Right atrium auricular region (tissue), 2 donors: ENCODE measurements around the gene CARMIL1. TPM values are rescaled to one million over a fixed set of nuclear protein-coding genes. Genes with fewer than 3 reads are reported as not detected.
A peak's percentile ranks its signal among the peaks of the same experiment; 100 is the strongest.

Source experiments
- DNase-seq: peaks from one replicate; pipeline ENCODE4 v3.0.0-alpha.2; 2019; ENCODE audit warnings: low spot score
- H3K27ac ChIP-seq, 2 donors: fragments of 200-600 bp; sonication (generic); 1 replicate in 1 of 2; 2 replicates in 1 of 2; pipeline ENCODE4 v1.5.1; 2016 to 2019
- H3K27me3 ChIP-seq, 2 donors: fragments of 200-600 bp; sonication (generic); one replicate each; pipeline versions ENCODE4 v1.5.1 to v1.6.0; 2017 to 2019
- H3K36me3 ChIP-seq: fragments of 200-600 bp; sonication (generic); one replicate; pipeline ENCODE4 v1.5.1; 2016
- H3K4me1 ChIP-seq, 2 donors: fragments of 200-600 bp; sonication (generic); one replicate each; pipeline versions ENCODE4 v1.5.1 to v1.6.0; 2017 to 2019
- H3K4me3 ChIP-seq, 2 donors: fragments of 200-600 bp; sonication (generic); 1 replicate in 1 of 2; 2 replicates in 1 of 2; pipeline ENCODE4 v1.5.1; 2017 to 2019; ENCODE audit warnings: mild to moderate bottlenecking in 1 of 2, moderate library complexity in 1 of 2
- H3K9me3 ChIP-seq, 2 donors: fragments of 200-600 bp; sonication (generic); one replicate each; pipeline ENCODE4 v1.5.1; 2019
- CTCF ChIP-seq, 2 donors: fragments of 200-600 bp; sonication (generic); IDR thresholded peaks; one replicate each; pipeline ENCODE4 v1.5.1; 2019; ENCODE audit warnings: antibody characterized with exemption in 2 of 2
- total RNA-seq, 2 donors: library from RNA; depleted of rRNA; stranded (reverse); fragments of >200 nt; gene quantifications; one replicate each; pipeline ENCODE4 v1.1.0, GENCODE V29; 2016

Gene CARMIL1
- total RNA-seq, 2 donors from 2014 or later: 7.9 to 29.4 TPM

DNA sequence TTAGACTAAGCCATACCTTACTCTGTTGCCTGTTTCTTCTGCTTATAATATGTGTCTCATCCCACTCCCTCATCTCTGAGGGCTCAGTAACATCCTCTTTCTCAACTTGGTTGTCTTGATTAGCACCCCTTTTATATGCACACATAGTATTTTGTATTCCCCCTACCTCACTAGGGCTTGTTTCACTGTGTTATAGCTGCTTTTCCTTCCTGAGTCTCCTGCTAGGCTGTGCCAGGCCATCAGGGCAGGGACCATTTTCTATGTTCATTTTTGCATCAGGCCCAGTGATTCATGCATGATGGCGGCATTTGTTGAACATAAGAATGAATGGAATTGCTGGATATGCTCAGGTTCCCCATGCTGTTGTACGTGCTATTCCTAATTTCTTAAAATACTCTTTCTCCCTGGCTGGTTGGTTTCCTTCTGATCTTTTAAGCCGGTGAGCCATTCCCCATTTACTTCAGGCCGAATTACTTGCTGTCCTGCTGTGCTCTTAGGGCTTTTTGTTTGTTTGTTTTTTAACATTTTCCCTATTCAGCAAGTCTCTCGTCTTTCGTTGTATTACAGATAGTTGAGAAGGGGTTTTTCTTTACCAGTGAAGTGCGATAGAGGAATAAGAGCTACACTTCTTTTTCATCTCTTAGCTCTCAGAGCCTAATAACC lies 183.2 kb downstream of the CARMIL1 start:
- Histone ChIP-seq H3K9me3 (no peaks in the 10 kb centered on the region), H3K4me3 (no peak overlapping the region), H3K27ac (no peak overlapping the region), H3K4me1 (no peaks in the 10 kb centered on the region), H3K27me3 (no peaks in the 10 kb centered on the region), H3K36me3 (no peaks in the 10 kb centered on the region)
- no peak for DNase-seq
- TF ChIP-seq CTCF (IDR thresholded peaks at IDR 0.05): no peak

DNA sequence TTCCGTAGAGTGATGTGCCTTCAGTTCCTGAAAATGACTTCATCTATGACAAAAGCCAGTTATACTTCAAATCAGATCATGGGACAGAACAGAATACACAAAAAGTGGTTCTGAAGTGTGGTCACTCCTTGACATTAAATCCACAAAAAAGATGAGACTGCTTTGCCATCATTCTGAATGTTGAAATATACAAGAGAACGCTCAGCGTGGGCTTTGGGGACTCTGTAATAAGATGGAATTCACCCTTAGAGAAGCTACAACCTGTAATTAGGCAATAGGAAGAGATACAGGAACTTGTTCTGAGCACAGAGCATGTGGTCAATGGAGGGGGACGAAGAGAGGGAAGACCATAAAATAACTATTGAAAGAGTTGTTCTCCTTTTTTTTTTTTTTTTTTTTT lies 184.3 kb downstream of the CARMIL1 start:
- H3K27me3 ChIP-seq: no peaks in the 10 kb centered on the region
- TF ChIP-seq CTCF (IDR thresholded peaks at IDR 0.05): no peak
- no peaks in the 10 kb centered on the region for H3K9me3 ChIP-seq
- no peak for DNase-seq
- H3K36me3 ChIP-seq: no peaks in the 10 kb centered on the region
- no peaks in the 10 kb centered on the region for H3K4me1 ChIP-seq
- no peak overlapping the region for H3K27ac ChIP-seq
- no peak overlapping the region for H3K4me3 ChIP-seq

DNA sequence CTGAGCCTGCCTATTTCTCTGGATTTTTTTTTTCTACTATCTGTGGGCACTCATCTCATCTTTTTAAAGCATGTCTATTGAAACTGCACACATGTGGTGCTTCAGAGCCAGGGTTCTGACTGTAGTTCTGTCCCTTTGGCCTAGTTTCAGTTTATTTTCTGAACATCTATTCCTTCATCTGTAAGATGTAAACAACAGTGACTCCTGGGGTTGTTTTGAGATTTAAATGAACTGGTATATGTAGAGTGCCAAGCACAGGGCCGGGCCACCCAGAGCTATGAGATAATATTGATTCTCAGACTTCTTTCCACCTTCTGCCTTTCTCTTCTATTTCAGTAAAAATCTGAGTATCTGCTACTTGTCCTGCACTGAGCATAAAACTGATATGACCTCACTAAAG lies 185.1 kb downstream of the CARMIL1 start:
- no peaks in the 10 kb centered on the region for H3K4me1 ChIP-seq
- no peak for TF ChIP-seq CTCF (IDR thresholded peaks at IDR 0.05)
- no peak for DNase-seq

DNA sequence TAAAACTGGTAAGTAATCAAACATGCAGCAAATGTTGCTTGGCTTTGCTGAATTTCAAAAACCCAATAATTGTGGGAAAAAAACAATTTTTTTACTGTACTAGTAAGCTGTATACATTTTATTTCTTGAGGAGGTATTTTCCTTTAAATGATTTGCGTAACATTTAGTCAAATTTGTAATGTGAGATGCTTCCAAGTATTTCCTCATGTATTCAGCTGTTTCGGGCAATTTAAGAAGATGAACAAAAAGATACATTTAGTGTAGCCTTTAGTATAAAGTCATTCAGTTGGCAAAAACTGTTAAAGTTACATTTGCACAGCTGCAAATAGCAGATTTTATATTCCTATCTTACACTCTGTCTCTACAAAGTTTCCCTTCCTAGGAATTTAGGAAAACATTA lies 186.8 kb downstream of the CARMIL1 start:
- Histone ChIP-seq H3K27ac (no peak overlapping the region), H3K36me3 (no peaks in the 10 kb centered on the region), H3K27me3 (no peaks in the 10 kb centered on the region), H3K4me1 (no peaks in the 10 kb centered on the region), H3K4me3 (no peak overlapping the region), H3K9me3 (no peaks in the 10 kb centered on the region)
- no peak for DNase-seq
- TF ChIP-seq CTCF (IDR thresholded peaks at IDR 0.05): no peak

More for the DNA sequence above, 185.1 kb downstream of the CARMIL1 start:
- Histone ChIP-seq H3K27me3 (no peaks in the 10 kb centered on the region), H3K4me3 (no peak overlapping the region), H3K9me3 (no peaks in the 10 kb centered on the region), H3K27ac (no peak overlapping the region), H3K36me3 (no peaks in the 10 kb centered on the region)

GRCh38 chr6:25468881-25469280 lies 189.7 kb downstream of the CARMIL1 start:
- H3K27me3 ChIP-seq: no peaks in the 10 kb centered on the region
- no peak overlapping the region for H3K27ac ChIP-seq
- H3K4me3 ChIP-seq: no peak overlapping the region
- TF ChIP-seq CTCF (IDR thresholded peaks at IDR 0.05): no peak
- peaks cover 3% of the 10 kb centered on the region for H3K36me3 ChIP-seq
- no peaks in the 10 kb centered on the region for H3K9me3 ChIP-seq
- DNase-seq: no peak
- no peaks in the 10 kb centered on the region for H3K4me1 ChIP-seq

DNA sequence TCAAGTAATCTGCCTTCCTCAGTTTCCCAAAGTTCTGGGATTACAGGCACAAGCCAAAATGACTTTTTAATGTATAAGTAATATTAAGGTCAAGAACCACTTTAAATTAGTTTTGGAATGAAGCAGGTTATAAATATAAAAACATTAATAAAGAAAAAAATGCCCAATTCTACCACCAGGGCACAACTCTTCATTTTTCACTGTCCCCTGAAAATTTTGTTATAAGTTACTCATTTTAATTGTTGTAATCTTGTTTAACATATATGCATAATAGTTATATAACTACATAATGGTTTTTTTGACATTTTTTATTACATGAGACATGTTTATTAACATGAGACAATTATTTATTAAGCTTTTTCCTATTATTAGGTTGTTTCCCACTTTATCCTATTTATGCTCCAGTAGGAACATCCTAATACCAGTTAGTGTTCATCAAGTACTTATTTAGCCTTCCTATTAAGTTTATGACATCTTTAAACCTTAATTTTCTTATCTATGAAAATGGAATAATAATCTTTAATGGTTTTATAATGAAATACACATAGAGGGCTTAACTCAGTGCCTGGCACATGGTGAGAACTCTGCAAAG lies 190.7 kb downstream of the CARMIL1 start:
- Histone ChIP-seq H3K4me3 (no peak overlapping the region), H3K9me3 (no peaks in the 10 kb centered on the region), H3K27ac (no peak overlapping the region), H3K36me3 (peaks cover 3% of the 10 kb centered on the region), H3K4me1 (no peaks in the 10 kb centered on the region), H3K27me3 (no peaks in the 10 kb centered on the region)
- no peak for DNase-seq
- TF ChIP-seq CTCF (IDR thresholded peaks at IDR 0.05): peak in 1 of 2 donors; percentile 31
